ENCODE data around the gene ARPC4. TPM values are rescaled to one million over a fixed set of nuclear protein-coding genes. Genes with fewer than 3 reads are reported as not detected.
"Not testable (repeated sequence)": the region's sequence is repeated elsewhere in the genome, so short reads cannot be mapped to it uniquely, and the experiment has no call there.

Gene ARPC4
- total RNA-seq, 6 donors from 2014 or later, result 88.3 to 186 (median 158) TPM

GRCh38 chr3:9841015-9841414, 48.1 kb downstream of the ARPC4 start:
- DNase-seq, result no peak
- H3K4me3 ChIP-seq, result no peak overlapping the region
- 81 to 93% methylated on average over 8 of the region's 8 CpGs for WGBS, 2 donors
- H3K4me1 ChIP-seq, result peaks cover 13 to 29% (median 14%) of the 10 kb centered on the region in 4 donors
- ATAC-seq (ENCODE audit: low FRiP score in 2 of 2), result no peak
- peaks cover 0 to 45% (median 31%) of the 10 kb centered on the region in 4 donors for H3K36me3 ChIP-seq
- H3K27me3 ChIP-seq, result no peaks in the 10 kb centered on the region
- H3K9me3 ChIP-seq, result no peaks in the 10 kb centered on the region
- H3K27ac ChIP-seq, result no peak overlapping the region
- TF ChIP-seq POLR2A (IDR thresholded peaks at IDR 0.05) (no peak), POLR2AphosphoS5 (IDR thresholded peaks at IDR 0.05) (no peak), CTCF (IDR thresholded peaks at IDR 0.05) (no peak)

- TF ChIP-seq CTCF (IDR thresholded peaks at IDR 0.05), result peak in 1 of 6 experiments; percentile 7
- TF ChIP-seq POLR2A (IDR thresholded peaks at IDR 0.05), result peak in 2 of 4 donors; percentile 66 to 81
- TF ChIP-seq POLR2AphosphoS5 (IDR thresholded peaks at IDR 0.05), result peak; percentile 78 to 87
- TF ChIP-seq EP300 (IDR thresholded peaks at IDR 0.05), result no peak
- Histone ChIP-seq H3K36me3 (peaks cover 0 to 31% (median 23%) of the 10 kb centered on the region in 4 donors), H3K4me1 (peaks cover 13 to 30% (median 14%) of the 10 kb centered on the region in 4 donors), H3K9me3 (no peaks in the 10 kb centered on the region), H3K27me3 (no peaks in the 10 kb centered on the region), H3K4me3 (peak within 1 kb of the TSS; percentile 65 to 90 (median 84)), H3K27ac (peak within 1 kb of the TSS; percentile 63 to 89 (median 82))
- ATAC-seq (ENCODE audit: low FRiP score in 2 of 2), result peak; percentile 98 to 99
- DNase-seq, result peak; percentile 98
- WGBS, 2 donors, result 0 to 1% methylated on average over 12 to 20 of the region's 42 CpGs
Observed at GRCh38 chr3:9843715-9844438, 51.0 kb downstream of the ARPC4 start, which contains the start of gene RPUSD3. RPUSD3 (minus strand) TSS chr3:9844008; CDS start chr3:9843990, 18 bp downstream.

- Histone ChIP-seq H3K4me3 (no peak overlapping the region), H3K36me3 (peaks cover 0 to 8% (median 3%) of the 10 kb centered on the region in 4 donors), H3K4me1 (peaks cover 13 to 30% (median 14%) of the 10 kb centered on the region in 4 donors), H3K27me3 (no peaks in the 10 kb centered on the region), H3K27ac (no peak overlapping the region), H3K9me3 (no peaks in the 10 kb centered on the region)
- TF ChIP-seq EP300 (IDR thresholded peaks at IDR 0.05) (no peak), CTCF (IDR thresholded peaks at IDR 0.05) (no peak), POLR2A (IDR thresholded peaks at IDR 0.05) (no peak), POLR2AphosphoS5 (IDR thresholded peaks at IDR 0.05) (no peak)
- DNase-seq (no peak), ATAC-seq (ENCODE audit: low FRiP score in 2 of 2) (peak in 1 of 2 donors; percentile 29)
- 58 to 74% methylated on average over 6 of the region's 6 CpGs for WGBS, 2 donors
Observed at GRCh38 chr3:9846231-9846630, 53.3 kb downstream of the ARPC4 start.

GRCh38 chr3:9846931-9847488, 54.1 kb downstream of the ARPC4 start:
- 85 to 100% methylated on average over 4 to 6 of the region's 6 CpGs for WGBS, 2 donors
- Histone ChIP-seq H3K4me3 (no peak overlapping the region), H3K36me3 (no peaks in the 10 kb centered on the region), H3K27me3 (no peaks in the 10 kb centered on the region), H3K4me1 (peaks cover 13 to 29% (median 15%) of the 10 kb centered on the region in 4 donors), H3K9me3 (no peaks in the 10 kb centered on the region), H3K27ac (no peak overlapping the region)
- TF ChIP-seq POLR2A (IDR thresholded peaks at IDR 0.05) (no peak), EP300 (IDR thresholded peaks at IDR 0.05) (no peak), CTCF (IDR thresholded peaks at IDR 0.05) (no peak), POLR2AphosphoS5 (IDR thresholded peaks at IDR 0.05) (no peak)
- DNase-seq (peak in 1 of 2 donors; percentile 50), ATAC-seq (ENCODE audit: low FRiP score in 2 of 2) (no peak)

- H3K27ac ChIP-seq; H3K27me3 ChIP-seq; H3K9me3 ChIP-seq; H3K36me3 ChIP-seq; ATAC-seq (ENCODE audit: low FRiP score in 2 of 2); DNase-seq; H3K4me3 ChIP-seq: not testable (repeated sequence)
- H3K4me1 ChIP-seq, result peaks cover 7 to 27% (median 12%) of the 10 kb centered on the region in 4 donors
- 57 to 76% methylated on average over 5 to 9 of the region's 9 CpGs for WGBS, 2 donors
Observed at GRCh38 chr3:9847870-9848269, 55.0 kb downstream of the ARPC4 start.

All from upper lobe of left lung (tissue), 6 donors.